ENCODE results near the gene PPM1B. TPM values are rescaled to one million over a fixed set of nuclear protein-coding genes. Genes with fewer than 3 reads are reported as not detected.

The PPM1B gene
- total and polyA plus RNA-seq, 9 of the 15 experiments (the other 6 are each of a cell fraction or from before 2014, with no cell fraction given): 8.9 to 44.0 (median 28.6) TPM

DNA sequence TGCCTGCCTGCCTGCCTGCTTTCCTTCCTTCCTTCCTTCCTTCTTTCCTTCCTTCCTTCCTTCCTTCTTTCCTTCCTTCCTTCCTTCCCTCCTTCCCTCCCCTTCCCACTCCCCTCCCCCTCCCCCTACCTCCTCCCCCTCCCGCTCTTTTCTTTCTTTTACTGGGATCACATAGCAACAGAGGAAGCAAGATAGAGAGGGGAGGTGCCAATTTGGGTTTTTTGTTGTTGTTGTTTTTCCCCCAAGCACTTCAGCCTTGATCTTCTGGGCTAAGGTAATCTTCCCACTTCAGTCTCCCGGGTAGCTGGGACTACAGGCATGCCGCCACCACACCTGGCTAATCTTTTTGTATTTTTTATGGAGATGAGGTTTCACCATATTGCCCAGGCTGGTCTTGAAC lies 20.0 kb downstream of the PPM1B start:
- in situ Hi-C loops (cut with MboI) (no loop called here), intact Hi-C loops (cut with micrococcal nuclease) (no loop called here)
- no peak overlapping the region for H3K27ac ChIP-seq (ENCODE audit: extremely low read depth, low read depth, low read length)
- H3K4me3 ChIP-seq: no peak overlapping the region
- BruUV-seq (replicated peaks): no TSS peak
- TF ChIP-seq HMG20A (CRISPR knock-in tag; conservative IDR thresholded peaks at IDR 0.05) (no peak), ZNF212 (CRISPR knock-in tag; IDR thresholded peaks at IDR 0.05) (no peak), RB1 (IDR thresholded peaks at IDR 0.05; ENCODE audit: low read depth) (no peak), GTF2A2 (tag; IDR thresholded peaks at IDR 0.05) (no peak), TRIM28 (IDR thresholded peaks at IDR 0.05) (no peak), NFE2L1 (tag; IDR thresholded peaks at IDR 0.05; ENCODE audit: borderline replicate concordance, low read depth) (no peak), TAF9B (IDR thresholded peaks at IDR 0.05; ENCODE audit: partially characterized antibody) (no peak), CHD2 (IDR thresholded peaks at IDR 0.05; ENCODE audit: low read depth, low read length) (no peak), STAT5B (CRISPR knock-in tag; IDR thresholded peaks at IDR 0.05) (no peak), ZFP36 (IDR thresholded peaks at IDR 0.05; ENCODE audit: low read depth, low read length, partially characterized antibody) (no peak), SMAD1 (IDR thresholded peaks at IDR 0.05; ENCODE audit: low read depth, low read length, partially characterized antibody) (no peak)
- TF ChIP-seq, protein P1, sequence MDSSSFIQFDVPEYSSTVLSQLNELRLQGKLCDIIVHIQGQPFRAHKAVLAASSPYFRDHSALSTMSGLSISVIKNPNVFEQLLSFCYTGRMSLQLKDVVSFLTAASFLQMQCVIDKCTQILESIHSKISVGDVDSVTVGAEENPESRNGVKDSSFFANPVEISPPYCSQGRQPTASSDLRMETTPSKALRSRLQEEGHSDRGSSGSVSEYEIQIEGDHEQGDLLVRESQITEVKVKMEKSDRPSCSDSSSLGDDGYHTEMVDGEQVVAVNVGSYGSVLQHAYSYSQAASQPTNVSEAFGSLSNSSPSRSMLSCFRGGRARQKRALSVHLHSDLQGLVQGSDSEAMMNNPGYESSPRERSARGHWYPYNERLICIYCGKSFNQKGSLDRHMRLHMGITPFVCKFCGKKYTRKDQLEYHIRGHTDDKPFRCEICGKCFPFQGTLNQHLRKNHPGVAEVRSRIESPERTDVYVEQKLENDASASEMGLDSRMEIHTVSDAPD (CRISPR knock-in tag; IDR thresholded peaks at IDR 0.05): no peak
- H3K9me1 ChIP-seq (ENCODE audit: control insufficient read depth, insufficient read depth, low read length): no peaks in the 10 kb centered on the region
- H3K4me1 ChIP-seq (replicated peaks in 1 of 2; ENCODE audit: control insufficient read depth in 2 of 2, insufficient read depth in 2 of 2, low read length in 2 of 2): peaks cover 0 to 3% of the 10 kb centered on the region in 2 experiments; a peak in 3 of 5 replicates
- no peaks in the 10 kb centered on the region for H4K20me1 ChIP-seq (replicated peaks; ENCODE audit: control insufficient read depth, insufficient read depth, low read length)
- ATAC-seq: no peak
- 0 out of 3 replicates have a peak, but pooled peaks cover 3% of the 10 kb centered on the region for H3K36me3 ChIP-seq (ENCODE audit: control insufficient read depth, insufficient read depth, low read length)
- peaks cover 87% of the 10 kb centered on the region for H3K79me2 ChIP-seq (ENCODE audit: control insufficient read depth, insufficient read depth, low read length)
- ChIA-PET POLR2A (no interaction called here), CTCF (ENCODE audit: low intra/inter-chr PET ratio) (no interaction called here)
- H2AFZ ChIP-seq (ENCODE audit: low read depth, low read length): no peak overlapping the region
- no peak overlapping the region for H3K4me2 ChIP-seq (ENCODE audit: insufficient read depth, low read length)
- DNase-seq (ENCODE audit: extremely low read depth in 1 of 4, low spot score in 3 of 4): no peak
- 52% methylated on average over 3 of the region's 3 CpGs for WGBS (ENCODE audit: insufficient coverage, low coverage, missing lambda C conversion rate)
- no peak for FAIRE-seq
- no peaks in the 10 kb centered on the region for H3K27me3 ChIP-seq (ENCODE audit: control insufficient read depth in 2 of 2, insufficient read depth in 2 of 2, low read length in 2 of 2)
- no peak overlapping the region for H3K9ac ChIP-seq (ENCODE audit: insufficient read depth in 1 of 2, low read depth in 2 of 2, low read length in 2 of 2)
- no peaks in the 10 kb centered on the region for H3K9me3 ChIP-seq (replicated peaks; ENCODE audit: control insufficient read depth, insufficient read depth, low read depth, low read length)

Data from K562 (cell line).